Measurements from ENCODE around the gene GPR137B. TPM values are rescaled to one million over a fixed set of nuclear protein-coding genes. Genes with fewer than 3 reads are reported as not detected.

GPR137B gene
- total and polyA plus RNA-seq, 9 of the 15 experiments (the other 6 are each of a cell fraction or from before 2014, with no cell fraction given), result 0.04 to 1.0 (median 0.62) TPM

DNA sequence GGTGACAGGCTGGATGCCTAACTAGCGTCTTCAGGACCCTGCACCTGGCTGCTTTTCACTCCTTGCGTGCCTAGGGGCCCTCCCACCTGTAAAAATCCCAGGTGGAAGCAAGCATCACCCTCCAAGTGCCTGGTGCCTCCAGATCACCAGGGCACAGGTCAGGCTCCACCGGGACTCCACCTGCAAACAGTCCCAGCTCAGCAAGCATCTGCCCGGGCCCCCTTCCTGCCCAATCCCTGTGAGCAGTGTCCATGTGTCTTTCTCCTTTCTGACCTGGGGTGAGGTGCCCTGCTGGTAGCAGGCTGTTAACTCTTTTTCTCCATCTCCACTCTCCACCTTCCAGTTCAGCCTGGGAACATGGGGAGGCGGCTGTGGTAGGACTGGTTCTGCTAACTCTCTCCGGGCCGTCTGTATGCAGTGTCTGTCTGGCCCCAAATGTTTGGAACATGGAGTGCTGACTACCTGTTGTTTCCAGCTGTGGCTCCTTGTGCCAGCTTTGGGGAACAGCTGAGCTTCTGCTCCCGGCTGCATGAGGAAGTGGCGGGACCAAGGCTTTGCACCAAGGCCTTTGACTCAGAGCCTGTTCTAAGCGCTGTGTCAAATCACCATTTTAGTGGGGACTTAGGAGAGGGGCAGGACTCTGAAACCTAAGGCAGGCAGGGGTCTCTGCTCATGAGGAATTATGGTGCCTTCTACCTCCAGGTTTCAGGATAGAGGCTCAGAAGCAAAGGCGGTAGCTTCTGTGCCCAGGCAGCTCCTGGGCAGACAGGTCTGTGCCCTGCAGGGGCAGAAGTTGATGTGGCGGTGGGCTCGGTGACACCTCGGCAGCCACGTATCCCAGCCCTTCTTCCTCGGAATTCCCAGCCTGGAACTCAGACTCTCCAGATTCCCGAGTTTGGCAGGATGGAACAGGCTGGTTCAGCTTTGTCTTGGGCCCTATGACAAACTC is 5.5 kb downstream of the GPR137B start:
- no peaks in the 10 kb centered on the region for H3K9me1 ChIP-seq (ENCODE audit: control insufficient read depth, insufficient read depth, low read length)
- FAIRE-seq (no peak), DNase-seq (ENCODE audit: extremely low read depth in 1 of 4, low spot score in 3 of 4) (no peak), ATAC-seq (no peak)
- no peak overlapping the region for H3K27ac ChIP-seq (ENCODE audit: extremely low read depth, low read depth, low read length)
- in situ Hi-C loops (cut with MboI), result no loop called here
- H3K36me3 ChIP-seq (ENCODE audit: control insufficient read depth, insufficient read depth, low read length), result no peaks in the 10 kb centered on the region
- intact Hi-C loops (cut with micrococcal nuclease), result no loop called here
- 7% methylated on average over 17 of the region's 17 CpGs for WGBS (ENCODE audit: insufficient coverage, low coverage, missing lambda C conversion rate)
- H3K27me3 ChIP-seq (ENCODE audit: control insufficient read depth in 2 of 2, insufficient read depth in 2 of 2, low read length in 2 of 2), result peaks cover 54 to 89% of the 10 kb centered on the region in 2 experiments
- H3K9me3 ChIP-seq (replicated peaks; ENCODE audit: control insufficient read depth, insufficient read depth, low read depth, low read length), result no peaks in the 10 kb centered on the region
- no peak overlapping the region for H2AFZ ChIP-seq (ENCODE audit: low read depth, low read length)
- H3K4me3 ChIP-seq, result no peak overlapping the region
- 0 out of 2 replicates have a peak, but pooled peaks cover 9% of the 10 kb centered on the region for H4K20me1 ChIP-seq (replicated peaks; ENCODE audit: control insufficient read depth, insufficient read depth, low read length)
- BruUV-seq (replicated peaks), result no TSS peak
- ChIA-PET POLR2A (interaction anchor here (0.6 to 1.0 kb wide), 2 partner anchors 95 to 304 kb away, joined by 3 read pairs; no protein-coding TSS in a partner anchor), CTCF (ENCODE audit: low intra/inter-chr PET ratio) (no interaction called here)
- H3K4me1 ChIP-seq (replicated peaks in 1 of 2; ENCODE audit: control insufficient read depth in 2 of 2, insufficient read depth in 2 of 2, low read length in 2 of 2), result peaks cover 0 to 5% of the 10 kb centered on the region in 2 experiments; a peak in 1 of 5 replicates
- TF ChIP-seq, protein P1, sequence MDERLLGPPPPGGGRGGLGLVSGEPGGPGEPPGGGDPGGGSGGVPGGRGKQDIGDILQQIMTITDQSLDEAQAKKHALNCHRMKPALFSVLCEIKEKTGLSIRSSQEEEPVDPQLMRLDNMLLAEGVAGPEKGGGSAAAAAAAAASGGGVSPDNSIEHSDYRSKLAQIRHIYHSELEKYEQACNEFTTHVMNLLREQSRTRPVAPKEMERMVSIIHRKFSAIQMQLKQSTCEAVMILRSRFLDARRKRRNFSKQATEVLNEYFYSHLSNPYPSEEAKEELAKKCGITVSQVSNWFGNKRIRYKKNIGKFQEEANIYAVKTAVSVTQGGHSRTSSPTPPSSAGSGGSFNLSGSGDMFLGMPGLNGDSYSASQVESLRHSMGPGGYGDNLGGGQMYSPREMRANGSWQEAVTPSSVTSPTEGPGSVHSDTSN (CRISPR knock-in tag; IDR thresholded peaks at IDR 0.05; ENCODE audit: low read depth), result no peak
- TF ChIP-seq, protein P1 (tag; conservative IDR thresholded peaks at IDR 0.05; ENCODE audit: low read depth), result no peak
- no peak overlapping the region for H3K9ac ChIP-seq (ENCODE audit: insufficient read depth in 1 of 2, low read depth in 2 of 2, low read length in 2 of 2)
- H3K4me2 ChIP-seq (ENCODE audit: insufficient read depth, low read length), result no peak overlapping the region
- no peaks in the 10 kb centered on the region for H3K79me2 ChIP-seq (ENCODE audit: control insufficient read depth, insufficient read depth, low read length)

Data from K562 (cell line).